ENCODE results near the gene CASP8. TPM values are rescaled to one million over a fixed set of nuclear protein-coding genes. Genes with fewer than 3 reads are reported as not detected.

The CASP8 gene
- total RNA-seq, 1 experiment from 2014 or later: 28.4 TPM

DNA sequence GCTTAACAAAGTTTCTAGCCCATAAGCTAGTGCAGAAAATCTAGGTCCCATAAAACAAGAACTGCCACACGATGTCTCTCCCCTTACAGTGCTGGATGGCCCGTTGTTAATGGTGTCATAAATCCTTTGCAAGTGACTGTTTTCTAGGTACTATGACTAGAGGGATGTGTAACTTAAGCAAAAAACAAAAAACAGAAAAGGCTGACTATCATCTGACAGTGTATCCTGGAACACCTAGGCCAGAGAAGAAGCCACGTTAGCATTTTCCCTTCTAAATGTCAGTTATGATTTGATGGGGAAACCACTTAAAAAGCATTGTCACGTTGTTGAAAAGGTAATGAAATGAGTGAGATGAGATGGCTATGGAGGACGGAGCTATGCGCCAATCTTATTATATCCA is 2.4 kb downstream of the CASP8 start:
- ChIA-PET CTCF (no interaction called here), POLR2A (ENCODE audit: low non-redundant PET) (no interaction called here)
- BruUV-seq (replicated peaks): no TSS peak

DNA sequence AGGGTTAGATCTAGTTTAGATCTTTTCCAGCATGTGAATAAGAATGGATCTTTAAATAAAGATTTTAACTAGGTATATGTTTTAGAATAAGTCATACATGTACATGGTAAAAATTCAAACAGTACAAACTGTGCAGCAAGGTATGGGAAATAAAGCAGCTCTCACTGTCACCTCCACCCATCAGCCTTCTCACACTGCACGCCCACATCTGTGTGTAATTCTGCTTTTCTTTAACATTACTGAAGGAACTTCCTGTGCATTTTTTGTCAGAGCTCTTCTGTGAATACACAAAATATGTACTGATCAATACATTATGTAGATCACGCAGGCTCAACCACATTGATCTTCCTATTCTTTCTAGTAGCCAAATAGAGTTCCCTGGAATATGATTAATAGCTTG is 3.4 kb downstream of the CASP8 start:
- H3K9me3 ChIP-seq (ENCODE audit: low read depth, low read length, poor library complexity, severe bottlenecking): no peaks in the 10 kb centered on the region
- CTCF ChIA-PET: no interaction called here

More for the DNA sequence above, 2.4 kb downstream of the CASP8 start:
- Histone ChIP-seq H3K27me3 (replicated peaks; ENCODE audit: insufficient read depth, low read depth, low read length, poor library complexity) (no peaks in the 10 kb centered on the region), H3K9me3 (ENCODE audit: low read depth, low read length, poor library complexity, severe bottlenecking) (no peaks in the 10 kb centered on the region), H3K4me1 (ENCODE audit: insufficient read depth, low read length, poor library complexity, severe bottlenecking) (peaks cover 38% of the 10 kb centered on the region), H3K36me3 (ENCODE audit: insufficient read depth, low read length, poor library complexity, severe bottlenecking) (no peaks in the 10 kb centered on the region), H3K4me3 (ENCODE audit: low read depth, low read length, poor library complexity, severe bottlenecking) (no peak overlapping the region), H3K27ac (ENCODE audit: low read depth, low read length, poor library complexity, severe bottlenecking) (no peak overlapping the region)
- DNase-seq (ENCODE audit: low spot score): no peak
- intact Hi-C loops (cut with micrococcal nuclease; ENCODE audit: unreplicated experiment): no loop called here
- TF ChIP-seq EZH2 (IDR thresholded peaks at IDR 0.05; ENCODE audit: borderline replicate concordance, low read depth, low read length, poor library complexity, severe bottlenecking): no peak
- TF ChIP-seq, protein P1, sequence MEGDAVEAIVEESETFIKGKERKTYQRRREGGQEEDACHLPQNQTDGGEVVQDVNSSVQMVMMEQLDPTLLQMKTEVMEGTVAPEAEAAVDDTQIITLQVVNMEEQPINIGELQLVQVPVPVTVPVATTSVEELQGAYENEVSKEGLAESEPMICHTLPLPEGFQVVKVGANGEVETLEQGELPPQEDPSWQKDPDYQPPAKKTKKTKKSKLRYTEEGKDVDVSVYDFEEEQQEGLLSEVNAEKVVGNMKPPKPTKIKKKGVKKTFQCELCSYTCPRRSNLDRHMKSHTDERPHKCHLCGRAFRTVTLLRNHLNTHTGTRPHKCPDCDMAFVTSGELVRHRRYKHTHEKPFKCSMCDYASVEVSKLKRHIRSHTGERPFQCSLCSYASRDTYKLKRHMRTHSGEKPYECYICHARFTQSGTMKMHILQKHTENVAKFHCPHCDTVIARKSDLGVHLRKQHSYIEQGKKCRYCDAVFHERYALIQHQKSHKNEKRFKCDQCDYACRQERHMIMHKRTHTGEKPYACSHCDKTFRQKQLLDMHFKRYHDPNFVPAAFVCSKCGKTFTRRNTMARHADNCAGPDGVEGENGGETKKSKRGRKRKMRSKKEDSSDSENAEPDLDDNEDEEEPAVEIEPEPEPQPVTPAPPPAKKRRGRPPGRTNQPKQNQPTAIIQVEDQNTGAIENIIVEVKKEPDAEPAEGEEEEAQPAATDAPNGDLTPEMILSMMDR (conservative IDR thresholded peaks at IDR 0.05; ENCODE audit: low read depth, low read length): no peak

DNA sequence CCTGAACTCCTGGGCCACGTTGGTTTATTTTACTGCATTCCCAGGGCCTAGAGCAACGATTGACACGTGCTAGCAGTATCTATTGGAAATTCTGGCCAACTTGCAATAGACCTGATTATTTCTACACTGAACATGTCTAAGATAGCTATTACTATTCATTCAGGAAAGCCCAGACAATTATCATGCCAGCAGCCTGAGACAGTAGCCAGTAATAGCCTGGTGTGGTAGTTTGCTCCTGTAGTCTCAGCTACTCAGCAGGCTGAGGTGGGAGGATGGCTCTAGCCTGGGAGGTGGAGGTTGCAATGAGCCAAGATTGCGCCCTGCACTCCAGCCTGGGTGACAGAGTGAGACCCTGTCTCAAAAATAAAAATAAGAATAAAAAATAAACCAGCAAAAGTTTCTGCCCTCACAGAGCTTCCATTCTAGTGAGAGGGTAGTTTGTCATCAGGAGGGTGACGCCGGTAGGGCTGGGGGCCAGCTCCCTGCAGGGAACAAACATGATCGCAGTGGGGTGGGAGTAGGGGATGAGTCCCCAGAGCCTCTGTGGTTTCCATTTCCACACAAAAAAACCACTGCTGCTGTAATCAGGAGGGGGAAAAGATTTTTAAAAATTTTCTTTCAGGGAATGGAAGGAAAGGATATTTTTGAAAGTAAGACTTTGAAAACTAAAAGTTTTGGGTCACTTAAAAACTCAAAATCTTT is 4.3 kb downstream of the CASP8 start:
- intact Hi-C loops (cut with micrococcal nuclease; ENCODE audit: unreplicated experiment): no loop called here
- no peak overlapping the region for H3K27ac ChIP-seq (ENCODE audit: low read depth, low read length, poor library complexity, severe bottlenecking)
- TF ChIP-seq, protein P1 (conservative IDR thresholded peaks at IDR 0.05; ENCODE audit: low read depth, low read length): no peak
- no peak for TF ChIP-seq EZH2 (IDR thresholded peaks at IDR 0.05; ENCODE audit: borderline replicate concordance, low read depth, low read length, poor library complexity, severe bottlenecking)
- POLR2A ChIA-PET (ENCODE audit: low non-redundant PET): no interaction called here
- H3K36me3 ChIP-seq (ENCODE audit: insufficient read depth, low read length, poor library complexity, severe bottlenecking): no peaks in the 10 kb centered on the region
- H3K4me1 ChIP-seq (ENCODE audit: insufficient read depth, low read length, poor library complexity, severe bottlenecking): peaks cover 24% of the 10 kb centered on the region
- CTCF ChIA-PET: no interaction called here
- no peak overlapping the region for H3K4me3 ChIP-seq (ENCODE audit: low read depth, low read length, poor library complexity, severe bottlenecking)
- BruUV-seq (replicated peaks): no TSS peak
- no peaks in the 10 kb centered on the region for H3K9me3 ChIP-seq (ENCODE audit: low read depth, low read length, poor library complexity, severe bottlenecking)
- DNase-seq (ENCODE audit: low spot score): peak; percentile 30
- no peaks in the 10 kb centered on the region for H3K27me3 ChIP-seq (replicated peaks; ENCODE audit: insufficient read depth, low read depth, low read length, poor library complexity)

More for the DNA sequence above, 3.4 kb downstream of the CASP8 start:
- Histone ChIP-seq H3K27ac (ENCODE audit: low read depth, low read length, poor library complexity, severe bottlenecking) (no peak overlapping the region), H3K36me3 (ENCODE audit: insufficient read depth, low read length, poor library complexity, severe bottlenecking) (no peaks in the 10 kb centered on the region), H3K4me1 (ENCODE audit: insufficient read depth, low read length, poor library complexity, severe bottlenecking) (peaks cover 27% of the 10 kb centered on the region), H3K27me3 (replicated peaks; ENCODE audit: insufficient read depth, low read depth, low read length, poor library complexity) (no peaks in the 10 kb centered on the region), H3K4me3 (ENCODE audit: low read depth, low read length, poor library complexity, severe bottlenecking) (no peak overlapping the region)
- intact Hi-C loops (cut with micrococcal nuclease; ENCODE audit: unreplicated experiment): no loop called here
- POLR2A ChIA-PET (ENCODE audit: low non-redundant PET): no interaction called here
- TF ChIP-seq EZH2 (IDR thresholded peaks at IDR 0.05; ENCODE audit: borderline replicate concordance, low read depth, low read length, poor library complexity, severe bottlenecking): no peak
- TF ChIP-seq, protein P1 (conservative IDR thresholded peaks at IDR 0.05; ENCODE audit: low read depth, low read length): no peak
- DNase-seq (ENCODE audit: low spot score): no peak
- no TSS peak for BruUV-seq (replicated peaks)
